Raji (cell line): ENCODE measurements around the gene WDR33.

Source experiments
- POLR2A ChIP-seq: IDR thresholded peaks from 2 replicates; pipeline ENCODE4 v1.6.1; 2011; ENCODE audit warnings: low read depth, low read length, control low read depth; ENCODE audit not compliant: insufficient read depth

WDR33 gene

DNA sequence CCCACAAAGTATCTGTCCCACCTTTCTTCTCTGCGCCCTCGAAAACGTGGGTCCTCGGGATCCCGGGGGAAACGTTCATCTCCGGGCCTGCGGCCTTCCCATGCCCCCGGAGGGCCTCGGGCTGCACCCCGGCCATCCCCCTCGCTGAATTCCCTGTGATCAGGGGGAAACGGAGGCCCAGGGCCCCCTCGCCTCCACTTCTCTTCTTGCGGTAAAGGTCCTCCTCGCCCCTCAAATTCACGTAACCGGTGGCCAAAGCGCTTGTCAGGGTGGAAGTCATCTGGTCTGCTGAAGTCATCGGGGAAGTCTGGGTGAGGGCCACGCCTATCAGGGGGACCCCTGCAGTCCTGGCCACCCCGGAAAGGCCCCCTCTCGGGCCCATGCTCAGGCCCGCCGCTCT, 97.4 kb downstream of the WDR33 start:
- TF ChIP-seq POLR2A, result no peak

DNA sequence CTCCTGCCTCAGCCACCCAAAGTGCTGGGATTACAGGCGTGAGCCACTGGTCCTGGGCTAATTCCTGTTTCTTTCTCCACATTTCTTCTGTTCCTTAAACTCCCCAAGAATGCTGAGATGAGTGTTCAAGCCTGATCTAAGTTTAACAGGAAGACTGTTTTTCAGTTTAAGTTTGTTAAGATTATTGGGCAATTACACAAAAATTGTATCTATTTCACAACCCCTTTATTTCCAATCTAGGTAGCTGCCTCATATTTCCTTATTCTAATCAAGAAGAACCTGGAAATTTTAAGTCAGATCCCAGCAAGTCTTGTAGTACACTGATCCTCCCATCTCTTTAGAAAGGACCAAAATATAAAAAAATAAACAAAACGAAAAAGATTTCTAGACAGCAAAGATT, 98.0 kb downstream of the WDR33 start:
- TF ChIP-seq POLR2A, result no peak

DNA sequence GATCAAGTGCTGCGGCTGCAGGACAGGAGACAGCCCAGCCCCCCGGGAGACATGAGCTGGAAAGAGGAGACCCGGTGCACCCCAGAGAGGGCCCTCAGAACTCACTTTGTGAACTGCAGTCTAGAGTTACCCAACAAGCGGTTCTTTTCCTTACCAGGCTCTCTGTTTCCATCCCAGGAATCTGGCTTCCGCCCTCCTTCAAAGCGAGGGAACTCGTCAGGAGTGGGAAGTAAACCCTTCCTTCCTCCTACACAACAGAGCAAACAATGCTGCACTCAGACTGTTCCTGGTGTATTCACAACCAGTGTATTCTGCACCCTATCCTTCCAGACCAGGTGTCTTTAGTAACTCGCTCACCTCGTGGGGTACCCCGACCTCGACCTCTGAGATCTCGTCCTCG, 101.6 kb downstream of the WDR33 start:
- no peak for TF ChIP-seq POLR2A

DNA sequence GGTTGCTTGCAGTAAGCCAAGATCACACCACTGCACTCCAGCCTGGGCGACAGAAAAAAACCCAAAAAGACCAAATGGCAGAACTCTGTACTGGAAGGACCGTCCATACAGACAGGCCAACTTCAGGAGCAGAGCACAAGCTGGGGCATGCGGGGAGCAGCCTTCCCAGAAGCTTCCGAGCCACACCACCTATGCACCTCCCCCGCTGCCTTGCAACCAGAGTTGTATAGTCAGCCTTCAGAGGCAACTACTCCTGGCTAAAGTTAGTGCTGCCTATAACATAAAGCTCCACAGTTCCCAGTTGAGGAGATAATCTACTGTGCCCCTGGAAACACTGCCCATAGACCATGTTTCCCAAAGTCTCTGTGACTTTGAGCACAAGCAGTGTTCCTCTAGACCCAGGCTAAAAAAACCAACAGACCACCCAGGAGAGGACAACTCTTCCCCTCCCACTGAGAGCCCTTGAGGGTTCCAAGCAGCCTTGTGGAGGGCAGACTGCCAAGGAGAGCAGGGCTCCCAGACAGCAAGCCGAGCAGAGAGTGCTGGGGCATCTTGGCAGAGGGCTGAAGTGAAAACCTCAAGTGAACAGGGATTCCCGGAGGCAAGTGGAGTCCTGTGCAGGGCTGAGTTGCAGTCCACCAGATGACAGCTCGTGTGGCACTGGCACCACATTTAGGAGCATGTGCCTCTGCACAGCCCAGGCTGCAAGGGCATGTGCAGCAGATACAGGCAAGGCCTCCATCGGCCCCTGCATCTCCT, 102.9 kb downstream of the WDR33 start:
- no peak for TF ChIP-seq POLR2A

DNA sequence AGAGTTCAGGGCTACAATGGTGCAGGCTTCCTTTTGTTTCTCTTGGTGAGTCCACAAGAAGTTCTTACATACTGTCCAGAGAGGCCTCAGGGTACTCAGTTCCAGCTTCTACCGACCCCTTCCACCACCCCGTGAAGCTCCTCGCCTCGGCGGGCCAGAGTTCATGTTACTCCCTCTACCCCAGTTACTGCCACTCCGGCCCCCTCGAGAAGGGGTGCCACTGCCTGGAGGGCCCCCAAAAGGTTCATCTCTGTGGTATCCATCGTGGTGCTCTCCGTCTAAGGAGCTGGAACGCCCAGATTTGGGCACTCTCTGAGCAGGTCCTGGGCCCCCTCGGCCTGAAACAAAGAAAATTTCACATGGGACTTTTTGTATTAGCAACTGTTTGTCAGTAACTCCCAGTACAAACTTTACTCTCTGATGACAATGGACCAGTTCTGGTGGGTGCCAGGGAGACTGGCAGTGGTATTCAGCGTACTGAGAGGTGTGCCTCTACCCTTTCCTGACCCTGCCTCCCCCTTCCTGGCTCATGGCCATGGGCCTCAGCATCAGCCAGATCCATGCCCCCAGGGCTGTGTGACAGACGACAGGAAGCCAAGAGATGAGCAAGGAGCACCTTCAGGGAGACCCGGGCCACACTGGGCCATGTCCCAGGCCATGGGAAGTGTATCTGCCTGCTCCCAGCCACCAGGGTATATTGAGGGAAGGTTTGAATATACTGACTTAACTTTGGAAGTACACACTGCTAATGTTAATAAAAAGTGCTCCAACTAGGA, 104.6 kb downstream of the WDR33 start:
- no peak for TF ChIP-seq POLR2A

DNA sequence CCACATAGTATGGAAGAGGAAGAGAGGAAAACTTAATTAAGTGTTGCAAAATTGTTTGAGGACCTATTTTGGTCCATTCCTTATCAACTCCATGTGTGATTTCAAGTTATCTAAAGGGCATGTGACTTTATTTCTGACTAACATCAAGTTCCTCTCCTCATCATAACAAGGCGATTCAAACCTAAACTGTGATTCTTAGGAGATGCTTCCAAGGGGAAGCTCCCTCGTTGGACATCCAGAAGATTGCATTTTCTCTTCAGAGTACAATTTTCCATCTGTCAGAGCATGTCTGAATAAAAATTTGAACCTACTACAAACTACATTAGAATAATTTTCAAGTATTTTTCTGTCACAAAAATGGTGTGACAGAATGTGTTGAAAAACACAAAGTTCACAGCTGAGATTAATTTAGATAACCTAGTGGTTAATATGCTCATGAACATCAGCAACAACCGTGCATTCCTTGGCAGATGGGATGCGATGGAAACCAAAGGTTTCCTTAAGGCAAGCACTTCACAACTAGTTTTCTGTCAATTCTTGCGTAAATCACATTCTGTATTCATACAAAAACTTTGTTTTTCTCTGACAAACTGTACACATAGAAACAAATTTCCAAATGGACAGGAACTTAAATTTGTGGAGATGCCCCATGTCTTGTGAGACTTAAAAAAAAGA, 105.4 kb downstream of the WDR33 start:
- TF ChIP-seq POLR2A, result no peak

DNA sequence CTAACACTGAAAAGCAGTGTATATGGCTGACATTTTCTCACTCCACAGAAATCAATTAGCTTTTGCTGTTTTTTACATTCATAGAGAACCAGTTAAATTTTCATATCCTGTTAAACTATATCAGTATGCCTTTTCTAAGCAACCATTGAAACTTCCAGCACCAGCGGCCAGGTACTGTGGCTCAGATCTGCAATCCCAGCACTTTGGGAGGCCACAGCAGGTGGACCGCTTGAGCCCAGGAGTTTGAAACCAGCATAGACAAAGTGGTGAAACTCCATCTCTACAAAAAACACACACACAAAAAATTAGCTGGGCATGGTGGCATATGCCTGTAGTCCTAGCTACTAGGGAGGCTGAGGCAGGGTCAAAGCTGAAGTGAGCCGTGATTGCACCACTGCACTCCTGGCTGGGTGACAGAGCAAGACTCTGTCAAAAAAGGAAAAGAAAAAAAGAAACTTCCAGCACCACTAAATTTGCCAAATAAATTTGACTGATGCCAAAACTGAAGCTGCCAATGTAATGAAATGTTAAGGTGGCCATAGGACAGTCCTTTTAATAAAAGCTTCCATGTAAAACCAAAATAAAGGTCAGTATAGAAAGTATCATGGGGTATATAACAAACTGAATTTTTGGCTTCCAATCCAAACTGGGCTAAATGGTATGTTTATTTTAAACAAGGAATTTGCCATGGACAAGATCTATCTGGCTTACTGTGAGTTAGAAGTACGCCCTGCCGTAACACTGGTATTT, 106.2 kb downstream of the WDR33 start:
- TF ChIP-seq POLR2A, result no peak

DNA sequence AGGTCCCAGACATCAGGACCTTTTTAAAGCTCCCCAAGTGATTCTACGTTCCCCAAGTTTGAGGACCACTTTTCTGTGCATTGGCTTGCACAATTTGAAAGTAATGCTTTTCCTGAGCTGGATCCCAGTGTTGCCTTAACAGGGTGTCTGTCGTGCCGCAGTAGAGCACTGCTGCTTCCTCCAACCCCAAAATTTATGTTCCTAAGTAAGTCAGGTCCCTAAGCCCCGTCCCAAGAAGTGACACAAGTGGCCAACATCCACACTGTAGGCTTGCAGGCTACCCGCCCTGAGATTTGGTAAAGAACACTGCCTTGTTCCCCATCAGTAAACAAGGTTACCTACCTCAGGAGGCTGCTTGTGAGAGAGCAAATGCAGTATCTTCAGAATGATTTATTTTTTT, 107.7 kb downstream of the WDR33 start:
- TF ChIP-seq POLR2A, result peak; percentile 13; the same call in 1 of the 2 replicates

DNA sequence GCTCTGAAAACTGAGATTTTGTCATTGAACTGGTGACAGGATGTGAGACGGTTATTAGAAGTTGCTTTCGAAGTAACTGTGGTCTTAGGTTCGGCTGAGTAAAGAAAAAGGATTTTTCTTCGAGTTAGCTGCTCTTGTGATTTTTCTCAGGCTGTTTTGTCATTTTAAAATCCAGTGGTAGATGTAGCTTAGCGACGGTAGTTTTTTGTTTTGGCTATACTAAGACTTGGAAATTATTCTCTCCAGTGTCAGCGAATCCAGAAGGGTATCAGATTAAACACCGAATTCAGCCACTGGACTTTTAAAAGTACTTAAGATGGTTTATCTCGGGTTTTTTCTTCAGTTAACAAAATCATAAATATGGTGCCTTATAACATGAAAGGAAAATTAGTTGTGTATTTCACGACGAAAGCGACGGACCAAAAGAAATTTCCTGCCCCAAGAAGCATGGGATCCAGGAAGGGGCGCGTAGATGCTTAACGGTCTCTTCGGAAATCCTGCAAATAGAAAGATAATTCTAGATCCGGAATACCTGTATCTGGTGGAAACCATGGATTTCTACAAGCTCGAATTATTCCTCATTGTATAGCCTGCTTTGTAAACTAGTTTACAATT, 108.5 kb downstream of the WDR33 start:
- TF ChIP-seq POLR2A, result no peak

DNA sequence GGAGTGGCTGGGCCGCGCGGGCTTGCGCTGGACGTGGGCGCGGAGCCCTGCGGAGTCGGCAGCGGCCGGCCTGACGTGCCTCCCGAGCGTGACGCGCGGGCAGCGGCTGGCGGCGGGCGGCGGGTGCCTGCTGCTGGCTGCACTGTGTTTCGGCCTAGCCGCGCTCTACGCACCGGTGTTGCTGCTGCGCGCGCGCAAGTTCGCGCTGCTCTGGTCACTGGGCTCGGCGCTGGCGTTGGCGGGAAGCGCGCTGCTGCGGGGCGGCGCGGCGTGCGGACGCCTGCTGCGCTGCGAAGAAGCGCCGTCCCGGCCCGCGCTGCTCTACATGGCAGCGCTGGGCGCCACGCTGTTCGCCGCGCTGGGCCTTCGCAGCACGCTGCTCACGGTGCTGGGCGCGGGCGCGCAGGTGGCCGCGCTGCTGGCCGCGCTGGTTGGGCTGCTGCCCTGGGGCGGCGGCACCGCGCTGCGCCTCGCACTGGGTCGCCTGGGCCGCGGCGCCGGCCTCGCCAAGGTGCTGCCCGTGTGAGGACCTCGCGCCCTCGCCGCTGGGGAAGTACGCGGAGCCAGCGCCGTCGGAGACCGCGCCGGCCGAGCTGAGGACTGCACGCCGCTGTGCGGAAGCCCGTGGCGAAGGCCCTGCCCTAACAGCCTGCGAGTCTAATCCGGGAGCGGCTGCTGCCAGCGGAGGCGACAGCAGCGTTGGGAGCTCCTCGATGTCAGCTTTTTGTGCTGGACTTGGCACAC, 109.1 kb downstream of the WDR33 start:
- TF ChIP-seq POLR2A, result no peak; the same call in 1 of the 2 replicates

DNA sequence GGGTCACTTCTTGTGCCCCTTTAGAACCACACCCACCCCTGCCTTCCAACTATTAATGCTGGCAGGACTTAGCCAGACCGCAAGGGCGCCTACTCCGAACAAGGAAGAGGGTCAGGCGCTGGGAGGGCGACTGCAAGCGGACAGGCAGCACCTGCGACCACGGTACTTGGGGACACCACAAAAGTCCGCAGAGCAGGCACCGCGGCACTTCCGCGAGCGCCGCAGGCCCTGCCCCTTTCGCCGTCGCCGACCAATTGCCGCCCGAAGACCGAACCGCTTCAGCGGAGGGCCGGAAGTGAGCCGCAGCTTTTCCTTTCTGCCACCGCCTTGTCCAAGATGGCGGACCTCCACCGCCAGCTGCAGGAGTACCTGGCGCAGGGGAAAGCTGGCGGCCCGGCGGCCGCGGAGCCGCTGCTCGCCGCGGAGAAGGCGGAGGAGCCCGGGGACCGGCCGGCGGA, 109.7 kb downstream of the WDR33 start, which contains the start of gene SFT2D3:
Gene SFT2D3, plus strand, starts transcription at position 305 of the 458 bp plus-strand sequence. Its CDS starts 32 bp downstream, at position 337.
- TF ChIP-seq POLR2A, result peak; percentile 96

DNA sequence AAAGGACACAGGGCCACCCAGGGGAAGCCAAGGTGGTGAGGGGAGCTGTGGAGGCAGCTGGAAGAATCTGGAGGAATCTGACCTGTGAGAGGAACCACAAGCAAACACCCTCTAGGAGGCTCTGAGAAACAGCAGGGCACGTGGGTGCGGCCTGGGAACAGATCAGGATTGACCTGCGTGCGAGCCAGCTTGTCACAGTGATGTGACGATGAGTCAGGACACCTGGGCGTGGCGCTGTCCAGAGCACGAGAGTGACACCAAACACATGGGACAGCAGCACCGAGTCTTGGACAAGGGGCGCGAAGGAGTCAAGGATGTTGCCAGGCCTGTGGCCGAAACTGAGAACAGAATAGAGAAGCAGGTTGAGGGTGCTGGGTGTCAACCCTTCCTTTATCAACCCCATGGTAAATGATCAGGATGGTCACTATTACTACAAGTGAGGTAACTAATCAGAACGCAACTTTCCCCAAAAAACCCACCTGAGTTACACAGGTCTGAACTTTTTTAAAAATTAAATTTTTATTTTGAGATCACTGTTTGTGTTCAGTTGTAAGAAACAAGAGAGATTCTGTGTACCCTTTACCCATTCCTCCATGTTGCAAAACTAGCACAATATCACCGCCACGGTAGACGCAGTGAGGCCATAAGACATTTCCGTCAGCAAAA, 110.3 kb downstream of the WDR33 start:
- no peak for TF ChIP-seq POLR2A

DNA sequence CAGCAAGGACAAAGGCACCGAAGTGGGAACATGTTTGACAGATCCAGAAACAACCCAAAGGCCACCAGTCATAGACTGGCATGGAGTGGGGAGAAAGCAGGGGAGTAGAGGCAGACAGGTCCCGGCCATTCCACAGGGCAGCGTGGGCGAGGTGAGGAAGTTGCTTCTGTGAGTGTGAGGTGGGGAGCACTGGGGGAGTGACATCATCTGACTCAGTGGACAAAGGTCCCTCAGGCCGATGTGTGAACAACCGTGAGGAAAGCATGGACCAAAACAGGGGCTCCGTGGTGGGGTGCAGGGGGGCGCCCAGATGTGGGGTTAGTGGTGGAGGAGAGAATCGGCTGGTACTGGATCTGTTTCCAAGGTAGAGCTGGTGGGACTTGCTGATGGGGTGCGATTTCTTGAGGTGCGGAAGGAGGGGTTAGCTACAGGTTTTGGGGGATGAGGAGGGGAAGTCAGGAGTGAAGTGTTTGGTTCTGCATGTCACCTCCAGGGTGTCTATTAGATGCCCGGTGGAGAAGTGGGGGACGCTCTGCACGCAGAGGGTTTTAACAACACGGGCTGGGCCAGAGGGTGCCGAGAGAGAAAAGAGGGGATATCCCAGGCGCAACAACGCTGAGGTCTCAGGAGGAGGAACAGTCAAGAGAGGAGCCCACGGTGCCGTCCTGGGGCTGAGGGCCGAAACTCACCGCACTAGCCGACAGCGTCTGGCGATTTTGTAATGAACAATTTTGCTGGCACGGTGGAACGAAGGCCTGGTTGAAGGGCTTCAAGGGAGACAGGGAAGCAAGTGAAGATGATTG, 112.2 kb downstream of the WDR33 start:
- TF ChIP-seq POLR2A, result no peak
